Forelimb muscle (tissue), 1 donor: ENCODE measurements around the gene FXYD4. TPM values are rescaled to one million over a fixed set of nuclear protein-coding genes. Genes with fewer than 3 reads are reported as not detected.
"Not testable (repeated sequence)": the region's sequence is repeated elsewhere in the genome, so short reads cannot be mapped to it uniquely, and the experiment has no call there.

Experiments used
- DNase-seq: peaks from one replicate; pipeline ENCODE4 v3.0.0-alpha.2; 2013; ENCODE audit warnings: low read depth
- polyA plus RNA-seq: library from polyadenylated mRNA; unstranded; fragments of 120-200 nt; gene quantifications from one replicate; pipeline ENCODE4 v1.2.1, GENCODE V29; 2013; ENCODE audit not compliant: insufficient read length

FXYD4 gene
- polyA plus RNA-seq, 1 donor, result 1.1 TPM

DNA sequence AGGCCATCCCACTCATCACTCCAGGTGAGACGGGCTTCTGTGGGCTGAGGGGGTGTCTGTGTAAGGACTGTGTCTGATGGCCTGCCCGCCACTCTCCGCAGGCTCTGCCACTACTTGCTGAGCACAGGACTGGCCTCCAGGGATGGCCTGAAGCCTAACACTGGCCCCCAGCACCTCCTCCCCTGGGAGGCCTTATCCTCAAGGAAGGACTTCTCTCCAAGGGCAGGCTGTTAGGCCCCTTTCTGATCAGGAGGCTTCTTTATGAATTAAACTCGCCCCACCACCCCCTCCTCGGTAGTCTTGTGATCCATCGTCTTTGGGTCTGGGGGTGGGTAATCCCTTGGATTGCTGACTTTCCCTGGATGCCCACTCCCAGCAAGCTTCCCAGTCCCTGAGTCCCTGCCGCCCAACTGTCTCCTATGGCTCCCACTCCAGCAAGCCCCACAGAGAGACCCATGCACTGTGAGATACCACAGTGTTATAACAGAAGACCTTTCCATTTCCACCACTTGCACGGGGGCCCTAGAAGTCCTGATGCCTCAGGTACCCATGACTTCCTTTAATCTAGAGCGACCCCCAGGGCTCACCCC, 4.7 kb downstream of the FXYD4 start:
- no peak for DNase-seq

DNA sequence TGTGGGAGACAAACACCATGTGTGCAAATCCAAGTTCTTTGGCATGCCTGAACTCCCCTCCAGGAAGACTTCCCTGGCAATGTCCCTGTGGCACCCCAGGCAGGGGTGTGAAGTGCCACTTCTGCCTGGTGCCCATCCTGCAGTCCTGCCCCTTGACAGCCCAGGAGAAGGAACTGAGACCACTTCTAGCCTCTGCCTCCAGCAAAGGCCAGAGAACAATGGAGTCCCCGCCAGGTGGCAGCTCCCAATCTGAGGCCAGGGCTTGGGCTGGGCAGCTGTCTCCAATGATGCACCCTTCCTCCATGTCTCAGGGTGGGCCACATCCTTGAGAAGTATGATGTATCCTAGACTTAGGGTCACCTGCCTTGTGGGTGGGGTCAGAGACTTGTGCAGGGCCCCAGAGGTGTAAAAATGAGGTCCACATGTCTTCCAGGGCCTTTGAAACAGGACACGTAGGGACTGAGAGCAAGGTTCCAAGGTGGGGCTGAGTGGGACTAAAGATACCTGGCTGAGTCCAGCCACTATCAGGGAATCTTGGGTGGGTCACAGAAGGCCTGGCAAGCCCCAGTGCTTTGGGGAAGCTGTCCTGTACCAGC, 5.5 kb downstream of the FXYD4 start:
- DNase-seq, result no peak

DNA sequence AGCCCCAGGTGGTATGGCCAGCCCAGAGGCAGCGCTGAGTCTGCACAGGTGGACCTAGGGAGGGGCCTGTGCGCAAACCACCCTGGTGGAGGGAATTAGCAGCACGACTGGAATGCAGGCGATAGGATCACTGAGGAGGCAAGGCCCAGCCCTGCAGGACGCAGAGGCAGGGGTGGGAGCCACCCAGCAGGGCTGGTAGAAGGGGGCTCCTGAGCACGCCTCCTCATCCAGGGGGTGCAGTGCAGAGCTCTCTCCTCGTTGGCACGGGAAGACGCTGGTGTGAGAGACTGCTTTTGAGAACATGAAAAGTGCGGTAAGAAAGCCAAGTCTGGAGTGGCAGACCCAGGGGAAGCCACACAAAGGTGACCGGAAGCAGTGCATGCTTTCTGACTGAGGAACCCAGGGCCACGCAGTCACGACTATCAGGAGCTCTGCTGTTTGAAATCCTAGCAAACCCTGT, 6.0 kb downstream of the FXYD4 start:
- no peak for DNase-seq

DNA sequence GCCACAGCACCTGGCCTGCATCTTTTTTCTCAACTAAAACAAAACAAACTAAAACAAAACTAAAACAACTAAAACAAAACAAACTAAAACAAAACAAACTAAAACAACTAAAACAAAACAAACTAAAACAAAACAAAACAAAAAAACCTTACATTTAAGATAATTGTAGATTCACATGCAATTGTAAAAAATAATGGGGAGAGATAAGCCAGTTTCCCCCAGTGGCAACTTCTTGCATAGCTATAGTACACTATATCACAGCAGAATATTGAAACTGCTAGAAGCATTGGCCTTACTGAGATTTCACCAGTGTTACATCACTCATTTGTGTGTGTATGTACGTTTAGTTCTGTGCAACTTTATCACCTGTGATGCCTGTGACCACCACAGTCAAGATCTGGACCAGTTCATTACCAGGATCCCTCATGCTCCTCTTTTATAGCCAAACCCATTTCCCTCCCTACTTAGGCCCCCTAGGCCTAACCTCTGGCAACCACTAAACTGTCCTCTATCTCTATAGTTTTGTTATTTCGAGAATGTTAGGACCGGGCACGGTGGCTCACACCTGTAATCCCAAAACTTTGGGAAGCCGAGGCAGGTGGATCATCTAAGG, 9.3 kb downstream of the FXYD4 start:
- DNase-seq, result no peak

DNA sequence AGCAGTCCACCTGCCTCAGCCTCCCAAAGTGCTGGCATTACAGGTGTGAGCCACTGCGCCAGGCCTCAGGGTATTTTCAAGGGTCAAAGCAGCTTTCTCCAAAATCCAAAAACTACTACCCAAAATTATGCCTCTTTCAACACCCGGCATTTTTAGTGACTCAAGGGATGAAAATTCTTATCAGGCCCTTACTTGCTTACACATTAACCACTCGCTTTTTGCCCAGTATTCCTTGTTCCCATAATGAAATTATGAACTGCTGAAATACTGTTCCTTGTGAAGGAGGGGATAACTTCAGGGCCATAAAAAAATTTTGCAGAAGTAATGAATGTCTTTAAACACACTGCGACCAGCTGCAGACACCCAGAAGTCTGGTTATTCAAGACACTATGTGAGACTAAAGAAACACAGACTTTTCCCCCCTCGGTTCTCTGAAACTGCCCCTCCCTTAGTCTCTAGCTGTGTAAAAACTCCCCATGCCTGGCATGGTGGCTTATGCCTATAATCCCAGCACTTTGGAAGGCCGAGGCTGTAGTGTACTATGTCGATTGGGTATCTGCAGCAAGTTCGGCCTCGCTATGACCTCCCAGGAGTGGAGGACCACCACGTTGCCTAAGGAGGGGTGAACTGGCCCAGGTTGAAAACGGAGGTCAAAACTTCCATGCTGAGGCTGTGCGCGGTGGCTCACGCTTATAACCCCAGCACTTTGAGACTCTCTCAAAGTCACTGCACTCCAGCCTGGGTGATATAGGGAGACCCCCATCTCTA, 12.0 kb downstream of the FXYD4 start:
- no peak for DNase-seq

DNA sequence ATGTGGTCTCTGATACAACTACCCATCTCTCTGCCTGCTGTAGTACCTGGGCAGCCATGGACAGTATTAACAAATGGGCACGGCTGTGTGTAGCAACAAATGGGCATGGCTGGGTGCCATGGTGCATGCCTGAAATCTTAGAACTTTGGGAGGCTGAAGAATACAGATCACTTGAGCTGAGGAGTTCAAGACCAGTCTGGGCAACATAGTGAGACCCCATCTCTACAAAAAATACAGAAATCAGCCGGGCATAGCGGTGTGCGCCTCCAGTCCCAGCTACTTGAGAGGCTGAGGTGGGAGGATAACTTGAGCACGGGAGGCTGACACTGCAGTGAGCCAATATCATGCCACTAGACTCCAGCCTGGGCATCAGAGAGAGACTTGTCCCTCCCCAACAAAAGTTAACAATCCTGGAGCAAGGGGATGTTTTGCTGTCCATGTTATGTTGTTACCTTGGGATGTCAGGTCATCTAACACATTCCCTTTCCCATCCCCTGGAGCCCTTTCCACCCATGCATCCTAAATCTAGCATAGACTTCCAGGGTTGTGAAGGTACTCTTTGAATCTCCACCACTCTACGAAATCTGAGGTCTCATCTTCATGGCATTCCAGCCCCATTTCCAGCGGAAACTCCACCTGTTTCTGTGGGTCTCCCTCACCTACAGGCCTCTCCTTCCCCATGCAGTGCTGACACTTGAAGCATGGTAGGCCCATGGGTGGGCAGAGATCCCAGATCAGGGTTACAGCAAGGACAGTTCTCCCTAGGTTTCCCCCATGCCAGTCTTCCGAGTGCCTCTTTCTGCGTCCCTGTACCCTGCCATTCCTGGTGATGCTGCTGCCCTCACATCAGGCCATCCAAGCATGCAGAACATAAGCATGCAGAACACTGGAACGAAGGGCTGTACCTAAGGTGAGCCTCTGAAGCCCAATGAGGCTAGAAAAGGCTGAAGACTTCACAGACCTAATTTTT, 13.1 kb downstream of the FXYD4 start:
- no peak for DNase-seq

DNA sequence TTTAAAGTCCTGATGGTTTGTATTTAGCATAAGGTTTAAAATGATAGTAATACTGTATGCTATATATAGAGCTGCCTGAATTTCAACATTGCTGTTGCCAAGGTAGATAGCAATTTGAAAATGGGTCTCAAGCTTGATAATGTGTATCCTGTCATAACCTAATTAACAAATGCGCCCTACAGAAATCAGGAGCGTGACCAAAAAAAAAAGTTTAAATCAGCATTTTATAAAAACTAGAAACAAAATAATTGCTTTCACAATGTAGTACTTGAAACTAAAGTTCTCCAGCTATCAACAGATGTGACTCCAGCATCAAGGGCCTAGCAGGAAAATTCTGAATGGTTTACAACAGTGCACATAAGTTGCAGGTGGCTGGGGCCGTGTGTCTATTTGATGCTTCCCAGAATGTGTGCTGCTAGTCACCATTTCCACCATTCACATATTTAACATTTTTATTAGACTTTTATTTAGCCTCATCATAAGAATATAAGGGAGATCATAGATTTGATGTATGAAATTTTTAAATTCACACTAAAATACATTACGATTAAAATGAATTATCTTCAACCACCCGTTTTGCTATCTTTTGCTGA, 14.1 kb downstream of the FXYD4 start:
- DNase-seq, result no peak

DNA sequence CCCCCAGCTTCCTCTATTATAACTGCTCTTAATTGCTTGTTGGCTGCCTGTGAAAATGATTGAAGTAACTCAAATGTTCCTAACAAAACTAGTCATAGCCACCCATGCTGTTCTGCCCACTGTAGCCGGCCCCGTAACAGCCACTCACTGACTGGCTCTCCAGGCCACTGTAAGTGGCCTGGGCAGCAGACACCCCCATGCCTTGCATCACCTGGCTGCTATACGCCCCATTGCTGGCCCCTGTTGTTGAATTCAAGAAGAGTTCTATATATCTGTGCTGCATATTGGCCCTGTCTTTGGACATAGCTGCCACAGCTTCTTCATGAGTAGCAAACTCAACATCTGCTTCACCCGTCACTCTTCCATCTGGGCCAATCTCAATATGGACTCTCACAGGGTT, 15.1 kb downstream of the FXYD4 start:
- DNase-seq, result no peak

DNA sequence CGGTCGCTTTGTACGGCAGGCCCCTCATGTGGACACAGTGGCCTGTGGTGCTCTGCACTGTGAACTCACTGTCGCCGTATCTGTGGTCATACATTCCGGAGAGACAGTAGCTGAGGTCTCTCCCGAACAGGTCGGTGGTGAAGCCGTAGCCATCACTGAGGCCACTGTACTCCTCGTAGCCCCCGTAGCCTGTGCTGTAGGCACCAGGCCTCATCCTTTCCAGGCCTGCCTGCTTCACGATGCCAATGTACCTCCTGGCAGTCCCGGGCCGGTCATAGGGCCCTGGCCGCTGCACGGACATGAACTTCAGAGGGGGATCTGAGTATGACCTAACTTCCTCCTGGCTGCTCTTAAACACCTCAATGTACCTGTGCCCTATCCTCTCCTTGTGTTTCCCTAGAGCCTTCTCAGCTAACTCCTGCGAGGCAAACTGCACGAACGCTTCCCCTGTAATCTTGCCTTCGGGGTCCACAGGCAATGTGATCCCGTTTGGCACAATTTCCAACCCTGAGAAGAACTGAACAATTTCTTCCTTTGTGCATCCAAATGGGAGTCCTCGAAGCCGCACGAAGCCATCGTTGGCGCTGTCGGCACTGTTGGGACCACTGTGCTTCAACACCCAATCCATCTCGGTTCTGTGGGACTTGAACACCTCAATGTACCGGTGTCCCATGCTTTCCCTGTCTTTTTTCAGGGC, 15.7 kb downstream of the FXYD4 start:
- DNase-seq, result no peak

DNA sequence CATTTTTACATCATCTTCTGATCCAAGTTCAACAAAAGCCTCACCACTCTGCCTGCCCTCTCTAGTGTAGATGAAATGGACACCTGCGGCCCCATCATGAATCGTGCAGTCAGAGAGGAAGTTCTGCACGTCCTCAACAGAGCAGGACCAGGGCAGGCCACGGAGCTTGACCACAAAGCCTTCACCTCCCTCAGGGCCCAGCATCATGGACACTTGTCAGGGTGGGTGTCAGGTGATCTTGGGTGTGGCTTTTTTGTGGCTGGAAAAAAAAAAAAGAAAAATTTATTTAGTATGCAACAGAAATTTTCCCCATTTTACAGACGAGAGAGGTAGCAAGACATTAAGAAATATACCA, 16.2 kb downstream of the FXYD4 start:
- no peak for DNase-seq

DNA sequence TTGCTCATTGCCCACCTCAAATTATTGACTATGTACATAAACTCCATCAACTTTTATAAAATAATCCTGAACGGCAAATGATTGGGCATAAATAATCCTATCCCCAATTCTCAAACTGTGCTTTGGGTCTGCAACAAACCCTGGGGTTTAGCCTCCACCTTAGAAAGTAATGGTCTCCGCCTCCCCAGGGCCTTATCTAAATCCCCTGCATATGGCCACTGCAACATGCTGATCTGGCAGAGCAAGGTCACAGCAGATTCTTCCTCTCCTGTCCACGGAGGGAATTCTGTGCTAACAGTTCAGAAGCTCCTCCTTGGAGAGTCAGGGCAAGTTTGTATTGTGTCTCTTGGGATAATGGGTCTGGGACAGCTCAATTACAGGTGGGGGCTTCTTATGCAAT, 18.4 kb downstream of the FXYD4 start:
- DNase-seq, result no peak

DNA sequence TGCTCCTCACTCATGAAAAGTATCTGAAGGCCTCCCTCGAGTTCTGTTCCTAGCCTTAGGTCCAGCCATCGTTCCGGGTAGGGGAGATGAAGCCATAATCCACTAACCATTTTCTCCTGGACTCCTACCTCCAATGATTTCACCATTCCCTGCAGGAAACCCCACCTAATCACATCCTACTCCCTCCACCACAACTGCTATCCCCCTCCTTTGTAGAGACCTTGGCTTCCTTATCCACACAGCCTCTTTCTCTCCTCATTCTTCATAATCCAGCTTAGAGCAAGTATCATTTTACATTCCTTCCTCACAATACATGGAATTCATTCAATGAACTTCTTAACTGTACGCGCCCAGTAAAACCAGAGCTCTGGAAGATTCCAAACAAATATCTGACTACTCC, 18.9 kb downstream of the FXYD4 start:
- no peak for DNase-seq

DNA sequence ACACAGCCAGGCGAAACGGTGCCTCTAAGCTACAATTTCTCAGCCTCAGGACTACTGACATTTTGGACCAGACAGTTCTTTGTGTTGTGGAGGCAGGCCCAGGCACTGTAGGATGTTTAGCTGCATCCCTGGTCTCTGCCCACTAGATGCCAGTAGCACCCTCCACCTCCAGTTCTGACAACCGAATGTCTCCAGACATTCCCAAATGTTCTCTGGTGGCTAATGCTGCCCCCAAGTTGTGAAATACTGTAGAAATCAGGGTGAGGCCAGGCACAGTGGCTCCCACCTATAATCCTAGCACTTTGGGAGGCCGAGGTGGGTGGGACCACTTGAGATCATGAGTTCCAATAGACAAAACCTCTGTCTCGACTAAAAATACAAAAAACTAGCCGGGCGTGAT, 19.3 kb downstream of the FXYD4 start:
- DNase-seq, result no peak

DNA sequence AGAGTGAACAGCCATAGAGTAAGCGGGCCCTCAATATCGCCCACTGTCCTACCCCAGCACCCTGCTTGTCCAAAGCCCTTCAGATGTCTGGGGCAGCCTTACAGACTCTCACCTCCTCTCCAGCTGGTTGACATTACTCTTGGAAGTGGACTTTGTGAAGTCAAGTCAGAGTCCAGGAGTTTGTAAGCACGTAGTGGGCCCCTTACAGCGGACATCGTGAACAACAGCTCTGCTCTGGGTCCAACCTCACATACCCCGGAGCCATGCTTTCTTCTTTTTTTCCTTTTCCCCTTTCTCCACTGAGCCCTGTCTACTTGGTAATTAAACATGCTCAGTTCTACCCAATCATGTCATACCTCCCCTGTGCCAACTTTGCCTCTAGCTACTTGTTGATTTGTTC, 20.1 kb downstream of the FXYD4 start:
- no peak for DNase-seq

DNA sequence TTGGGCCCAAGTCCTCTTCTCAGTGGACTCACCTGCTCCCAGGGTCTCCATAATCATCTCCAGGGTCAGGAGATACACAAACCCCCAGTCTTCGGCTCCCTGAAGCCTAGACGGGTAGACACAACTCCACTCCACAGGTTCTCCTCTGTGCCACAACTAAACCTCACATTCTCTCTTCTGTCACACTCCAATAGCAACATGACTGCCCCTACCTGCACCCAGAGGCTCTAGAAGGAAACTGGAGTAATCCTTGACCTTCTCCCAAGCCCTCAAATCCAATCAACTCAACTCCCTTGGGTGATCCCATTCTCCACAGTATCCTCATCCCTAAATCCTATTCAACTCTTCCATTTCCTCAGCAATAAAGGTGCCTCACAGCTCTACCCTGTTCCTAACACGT, 21.3 kb downstream of the FXYD4 start:
- no peak for DNase-seq

DNA sequence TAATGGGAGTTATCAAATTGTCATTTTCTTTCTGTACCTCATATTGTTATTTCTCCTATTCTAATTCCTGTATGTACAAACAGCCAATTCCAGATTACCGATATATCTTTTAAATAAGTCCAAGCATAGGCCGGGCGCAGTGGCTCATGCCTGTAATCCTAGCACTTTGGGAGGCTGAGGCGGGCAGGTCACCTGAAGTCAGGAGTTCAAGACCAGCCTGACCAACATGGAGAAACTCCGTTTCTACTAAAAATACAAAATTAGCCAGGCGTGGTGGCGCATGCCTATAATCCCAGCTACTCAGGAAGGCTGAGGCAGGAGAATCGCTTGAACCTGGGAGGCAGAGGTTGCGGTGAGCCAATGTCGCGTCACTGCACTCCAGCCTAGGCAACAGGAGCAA, 21.8 kb downstream of the FXYD4 start:
- not testable (repeated sequence) for DNase-seq

DNA sequence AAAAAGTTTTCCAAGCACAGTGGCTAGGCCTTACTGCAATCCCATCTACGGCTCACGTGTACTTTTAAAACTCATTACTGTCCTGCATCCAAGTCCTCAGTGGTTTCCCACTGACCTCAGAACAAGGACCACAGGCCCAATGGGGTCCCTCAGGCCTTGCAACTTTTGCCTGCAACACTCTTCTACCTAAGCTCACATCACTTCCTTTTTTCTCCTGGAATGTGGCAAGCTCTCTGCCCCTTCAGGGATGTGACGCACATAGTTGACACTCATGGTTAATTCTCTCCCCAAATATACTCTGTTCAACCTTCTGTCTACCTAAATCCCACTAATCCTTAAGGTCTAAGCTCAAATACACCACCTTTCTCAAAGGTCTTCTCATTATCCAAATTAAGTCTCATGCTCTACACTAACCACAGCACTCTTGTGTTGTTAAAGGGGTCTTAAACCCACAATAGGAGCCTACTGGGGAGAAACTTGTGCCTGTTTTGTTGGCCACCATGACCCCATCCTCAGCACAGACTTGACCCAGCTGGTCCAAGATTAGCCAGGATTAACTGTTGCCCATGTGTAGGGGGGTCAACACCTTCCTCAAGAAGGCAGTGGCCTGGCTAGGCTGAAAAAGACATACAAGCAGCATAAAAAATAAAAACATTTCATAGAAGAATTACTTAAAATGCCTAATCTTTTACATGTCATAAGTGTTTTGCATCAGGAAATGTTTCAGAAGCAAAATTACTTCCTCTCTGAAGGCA, 22.3 kb downstream of the FXYD4 start:
- DNase-seq, result no peak

DNA sequence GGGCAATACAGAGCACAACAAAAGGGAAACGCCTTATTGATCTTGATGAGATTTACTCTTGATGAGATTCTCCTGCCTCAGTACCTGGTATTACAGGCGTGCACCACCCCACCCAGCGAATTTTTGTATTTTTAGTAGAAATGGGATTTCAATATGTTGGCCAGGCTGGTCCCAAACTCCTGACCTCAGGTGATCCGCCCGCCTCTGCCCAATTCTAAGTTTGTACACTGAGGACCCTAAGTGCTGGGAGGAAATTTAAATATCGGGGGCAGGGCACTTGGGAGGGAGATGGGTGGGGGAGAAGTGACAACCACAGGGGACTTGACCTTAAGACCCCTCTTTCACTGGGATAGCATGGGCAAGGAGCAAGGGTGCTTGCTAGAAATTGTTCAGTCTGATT, 23.4 kb downstream of the FXYD4 start:
- DNase-seq, result no peak

DNA sequence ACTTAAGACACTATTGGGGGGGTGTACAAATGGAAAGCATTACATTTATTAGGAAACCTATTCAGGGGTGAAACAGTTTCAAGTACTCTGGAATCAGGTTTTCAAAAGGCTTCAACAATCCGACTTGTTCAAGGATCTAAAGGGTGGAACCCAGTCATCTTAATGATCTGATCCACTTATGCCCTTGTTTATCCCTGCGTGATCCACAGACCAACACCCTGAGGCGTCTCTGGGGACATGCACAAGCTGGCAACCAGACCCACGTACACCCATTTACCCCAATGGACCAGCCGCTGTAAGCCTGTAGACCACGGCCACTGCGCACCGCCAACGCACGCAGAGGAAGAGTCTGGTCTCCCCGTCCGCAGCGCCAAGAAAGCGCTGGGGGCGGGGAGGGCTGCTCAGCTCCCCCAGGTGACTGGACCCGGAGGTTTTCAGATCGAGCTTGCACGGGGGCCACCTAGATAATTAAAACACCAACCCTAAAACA, 24.2 kb downstream of the FXYD4 start:
- no peak for DNase-seq
